Fibroblast of upper back skin (primary cell): ENCODE results near the gene FLT3.
"Not testable (repeated sequence)": the region's sequence is repeated elsewhere in the genome, so short reads cannot be mapped to it uniquely, and the experiment has no call there.

Experiments
- DNase-seq: peaks from one replicate; pipeline ENCODE4 v3.0.0-alpha.2; 2013

The FLT3 gene

DNA sequence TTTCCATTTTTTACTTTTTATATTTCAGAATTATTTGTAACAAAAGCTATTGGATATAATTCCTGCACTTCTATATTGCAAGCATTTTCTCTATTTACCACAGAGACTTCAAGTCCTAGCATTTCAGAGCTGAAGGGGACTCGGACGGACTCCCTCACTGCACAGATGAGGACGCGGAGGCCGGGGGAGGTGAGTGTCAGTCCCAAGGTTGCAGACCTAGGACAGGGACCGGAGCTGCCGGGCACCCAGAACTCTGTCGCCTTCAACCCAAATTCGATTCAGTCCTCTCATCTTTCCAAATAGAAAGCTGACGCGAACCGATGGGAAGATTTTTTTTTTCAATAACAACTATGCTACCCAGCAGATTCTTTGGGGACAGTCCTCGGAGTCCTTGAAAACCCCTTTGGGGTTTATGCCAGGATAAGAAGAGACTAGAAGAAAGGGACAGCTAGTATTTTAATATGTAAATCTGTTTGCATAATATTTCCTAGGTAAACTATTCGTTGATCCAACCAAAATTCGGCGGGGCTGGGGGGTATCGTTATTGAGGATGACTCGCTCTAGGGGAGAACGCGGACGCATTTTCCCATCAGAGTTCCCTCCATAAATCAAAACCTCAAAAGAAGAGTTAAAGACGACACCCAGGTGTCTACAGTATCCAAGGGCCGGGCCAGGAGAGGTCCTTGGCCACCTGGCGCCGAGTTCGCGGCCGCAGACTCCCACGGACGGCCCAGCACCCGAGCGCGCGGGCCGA lies 803 bp downstream of the FLT3 start:
- DNase-seq = no peak

DNA sequence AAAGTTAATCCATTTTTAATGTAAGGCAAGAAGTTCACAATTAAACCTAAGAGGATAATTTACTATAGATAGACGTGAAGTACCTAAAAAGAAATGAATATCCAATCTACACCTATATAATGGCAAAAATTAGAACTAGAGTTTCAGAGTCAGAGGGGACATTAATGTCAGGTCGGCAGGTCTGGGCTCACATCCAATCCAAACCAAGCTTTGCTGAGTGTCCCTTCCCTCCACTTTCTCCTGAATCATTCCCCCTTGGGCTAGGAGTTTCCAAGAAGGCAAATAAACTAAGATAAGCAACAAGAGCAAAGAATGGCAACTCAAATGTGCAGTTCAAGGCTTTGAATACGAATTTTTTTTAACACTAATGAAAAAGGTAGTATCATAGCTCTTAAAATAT lies 2.9 kb downstream of the FLT3 start:
- no peak for DNase-seq

DNA sequence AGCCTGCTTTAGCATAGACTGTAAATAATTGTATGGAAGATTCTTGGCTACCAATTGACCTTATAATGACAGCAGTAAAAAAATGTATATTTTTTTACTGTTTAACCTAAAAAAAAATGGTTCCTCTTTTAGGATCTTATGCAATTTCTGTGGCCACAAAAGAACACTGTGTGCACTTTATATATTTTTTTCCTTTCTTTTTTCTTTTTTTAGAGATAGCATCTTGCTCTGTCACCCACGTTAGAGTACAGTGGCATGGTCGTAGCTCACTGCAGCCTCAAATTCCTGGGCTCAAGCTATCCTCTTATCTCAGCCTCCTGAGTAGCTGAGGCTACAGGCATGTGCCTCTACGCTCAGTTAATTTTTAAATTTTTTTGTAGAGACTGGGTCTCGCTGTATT lies 6.1 kb downstream of the FLT3 start:
- no peak for DNase-seq

DNA sequence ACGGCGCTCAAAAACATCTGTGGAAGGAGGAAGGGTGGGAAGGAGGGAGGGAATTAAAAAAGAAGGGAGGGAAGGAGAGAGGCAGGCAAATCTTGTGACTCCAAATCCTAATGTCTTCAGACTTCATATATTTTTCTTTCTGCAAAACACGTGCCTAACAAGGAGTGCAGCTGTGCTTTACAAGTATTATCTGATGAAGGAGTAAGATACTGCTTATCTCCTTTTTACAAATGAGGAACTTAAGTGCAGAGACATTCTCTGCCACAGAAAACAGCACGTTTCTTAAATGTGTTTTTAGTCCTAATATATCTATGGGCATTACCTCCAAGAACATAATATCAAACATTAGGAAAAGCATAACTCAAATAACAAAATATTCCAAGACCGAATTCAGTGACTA lies 6.5 kb downstream of the FLT3 start:
- no peak for DNase-seq

DNA sequence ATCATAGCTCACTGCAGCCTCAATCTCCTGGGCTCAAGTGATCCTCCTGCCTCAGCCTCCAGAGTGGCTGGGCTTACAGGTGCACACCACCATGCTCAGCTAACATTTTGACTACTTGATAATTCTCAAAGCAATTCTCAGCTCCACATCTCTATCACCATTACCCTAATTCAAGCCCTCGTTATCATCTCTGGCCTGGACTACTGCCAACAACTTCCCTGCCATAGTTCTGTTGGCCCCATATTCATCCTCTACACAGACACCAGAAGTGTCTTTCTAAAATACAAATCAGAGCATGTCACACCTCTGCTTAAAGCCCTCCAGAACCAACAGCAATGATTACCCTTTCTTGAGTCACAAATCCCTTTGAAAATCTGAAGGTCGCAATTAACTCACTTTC lies 7.9 kb downstream of the FLT3 start:
- no peak for DNase-seq

DNA sequence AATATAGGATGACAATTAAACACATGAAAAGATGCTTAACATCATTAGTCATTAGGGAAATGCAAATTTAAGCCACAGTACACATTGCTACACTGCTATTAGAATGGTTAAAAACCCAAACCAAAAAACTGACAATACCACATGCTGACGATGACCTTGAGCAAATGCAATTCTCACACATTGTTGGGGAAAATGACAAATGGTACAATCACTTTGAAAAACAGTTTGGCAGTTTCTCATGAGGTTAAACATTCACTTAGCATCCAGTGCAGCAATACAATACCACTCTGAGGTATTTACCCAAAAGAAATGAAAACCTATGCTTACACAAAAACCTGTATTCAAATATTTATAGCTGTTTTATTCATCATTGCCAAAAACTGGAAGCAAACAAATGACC lies 11.3 kb downstream of the FLT3 start:
- DNase-seq = no peak

DNA sequence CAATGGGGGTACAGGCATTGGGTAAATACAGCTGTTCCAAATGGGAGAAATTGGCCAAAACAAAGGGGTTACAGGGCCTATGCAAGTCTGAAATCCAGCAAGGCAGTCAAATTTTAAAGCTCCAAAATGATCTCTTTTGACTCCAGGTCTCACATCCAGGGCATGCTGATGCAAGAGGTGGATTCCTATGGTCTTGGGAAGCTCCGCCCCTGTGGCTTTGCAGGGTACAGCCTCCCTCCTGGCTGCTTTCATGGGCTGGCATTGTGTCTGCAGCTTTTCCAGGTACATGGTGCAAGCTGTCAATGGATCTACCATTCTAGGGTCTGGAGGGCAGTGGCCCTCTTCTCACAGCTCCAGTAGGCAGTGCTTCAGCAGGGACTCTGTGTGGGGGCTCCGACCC lies 22.6 kb downstream of the FLT3 start:
- DNase-seq = not testable (repeated sequence)

DNA sequence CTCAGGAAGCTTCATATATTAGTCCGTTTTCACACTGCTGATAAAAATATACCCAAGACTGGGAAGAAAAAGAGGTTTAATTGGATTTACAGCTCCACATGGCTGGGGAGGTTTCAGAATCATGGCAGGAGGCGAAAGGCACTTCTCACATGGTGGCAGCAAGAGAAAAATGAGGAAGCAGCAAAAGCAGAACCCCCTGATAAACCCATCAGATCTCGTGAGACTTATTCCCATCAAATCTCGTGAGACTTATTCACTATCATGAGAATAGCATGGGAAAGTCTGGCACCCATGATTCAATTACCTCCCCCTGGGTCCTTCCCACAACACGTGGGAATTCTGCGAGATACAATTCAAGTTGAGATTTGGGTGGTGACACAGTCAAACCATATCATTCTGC lies 23.1 kb downstream of the FLT3 start:
- no peak for DNase-seq

DNA sequence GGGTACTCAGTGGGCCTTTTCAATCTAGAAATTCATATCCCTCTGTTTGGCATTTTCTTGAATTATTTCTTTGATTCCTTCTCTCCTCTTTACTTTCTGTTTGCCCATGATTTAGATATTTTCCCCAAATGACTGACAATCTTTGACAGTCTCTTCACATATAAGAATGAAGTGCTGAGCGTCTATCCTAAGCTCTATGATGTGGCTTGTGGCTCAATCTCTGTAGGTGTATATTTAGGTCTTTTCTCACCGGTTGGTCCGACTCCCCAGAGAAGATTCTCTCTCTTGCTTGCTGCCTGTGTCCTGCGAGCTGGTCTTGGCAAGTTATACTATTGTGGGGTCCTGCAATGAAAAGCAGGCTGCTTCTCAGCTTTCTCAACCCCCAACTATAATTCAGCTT lies 29.0 kb downstream of the FLT3 start:
- no peak for DNase-seq

DNA sequence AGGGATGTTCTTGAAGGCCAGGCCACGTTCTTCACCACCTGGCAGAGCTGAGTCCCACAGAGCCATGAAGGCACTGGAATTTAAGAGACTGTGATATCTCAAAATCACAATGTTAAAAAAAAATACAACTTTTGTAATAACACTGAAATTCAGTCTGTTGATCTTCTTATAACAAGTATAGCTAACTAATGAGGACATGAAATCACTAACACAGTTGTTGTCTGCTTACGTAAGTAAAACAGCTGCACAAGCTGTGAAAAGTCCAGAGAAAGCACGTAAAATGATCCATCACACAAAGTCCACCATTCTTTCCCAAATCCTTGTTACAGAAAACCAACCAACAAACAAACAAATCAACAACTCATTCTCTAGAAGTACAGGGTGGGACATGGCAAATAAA lies 32.9 kb downstream of the FLT3 start:
- no peak for DNase-seq

DNA sequence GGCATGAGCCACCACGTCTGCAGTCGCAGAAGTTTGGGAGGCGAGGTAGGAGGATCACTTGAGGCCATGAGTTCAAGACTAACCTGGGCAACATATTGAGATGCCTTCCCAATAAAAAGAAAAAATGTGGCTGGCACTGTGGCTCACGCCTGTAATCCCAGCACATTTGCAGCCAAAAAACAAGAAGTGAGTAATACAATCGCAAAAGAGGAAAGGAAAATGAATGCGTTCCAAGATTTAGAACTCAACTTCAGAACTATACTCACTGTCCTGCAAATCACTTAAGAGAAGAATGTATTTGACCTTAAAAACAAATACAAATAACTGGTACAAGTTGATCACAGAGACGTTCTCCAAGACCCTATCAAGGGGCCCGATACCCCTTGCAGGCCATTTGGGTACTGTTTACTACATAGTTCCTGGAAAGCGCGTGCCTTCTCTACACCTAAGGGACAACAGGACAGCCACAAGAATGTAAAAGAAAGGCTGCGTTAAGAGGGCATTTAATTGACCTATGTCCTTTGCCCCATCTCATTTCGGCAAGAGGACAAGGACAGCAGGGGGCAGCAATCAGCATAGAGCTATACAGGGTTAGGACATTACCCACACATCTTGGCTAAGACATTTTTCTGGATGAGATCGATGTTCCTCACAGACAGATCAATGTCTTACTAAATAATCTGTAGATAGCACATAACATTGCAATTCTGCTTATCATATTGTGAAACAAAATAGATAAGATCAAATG lies 41.3 kb downstream of the FLT3 start:
- DNase-seq = no peak

DNA sequence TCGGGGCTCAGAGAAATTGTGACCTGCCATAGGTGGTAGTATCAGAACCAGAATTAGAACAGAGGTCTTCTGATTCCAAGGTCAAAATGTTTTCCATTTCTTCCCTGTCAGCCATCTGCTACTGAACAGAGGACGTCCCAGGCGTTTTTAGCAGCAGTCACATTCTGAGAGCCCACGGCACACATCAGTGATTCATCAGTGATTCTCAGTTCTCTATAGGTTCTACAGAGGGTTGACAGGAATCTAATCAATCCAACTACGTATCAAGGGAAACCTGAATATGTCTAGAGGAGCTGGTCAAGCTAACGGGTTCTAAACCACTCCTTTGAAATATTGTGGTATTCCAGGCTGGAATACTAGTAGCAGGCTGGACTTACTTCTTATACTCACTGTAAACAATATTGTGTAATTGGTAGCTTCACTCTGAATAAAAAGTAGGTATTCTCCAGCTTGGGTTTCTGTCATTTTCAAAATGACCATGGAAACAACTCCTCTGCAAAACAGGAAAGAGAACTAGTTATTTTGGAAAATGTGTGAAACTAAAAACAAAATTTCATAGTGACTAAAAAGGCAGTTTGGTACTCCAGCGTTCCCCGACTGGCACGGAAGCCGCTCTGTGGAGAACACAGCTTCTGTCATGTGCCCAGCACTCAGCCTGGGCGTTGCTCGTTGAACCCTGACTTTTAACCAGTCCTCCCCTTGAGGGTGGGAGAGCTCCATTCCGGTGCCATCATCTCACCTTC lies 43.2 kb downstream of the FLT3 start:
- no peak for DNase-seq

DNA sequence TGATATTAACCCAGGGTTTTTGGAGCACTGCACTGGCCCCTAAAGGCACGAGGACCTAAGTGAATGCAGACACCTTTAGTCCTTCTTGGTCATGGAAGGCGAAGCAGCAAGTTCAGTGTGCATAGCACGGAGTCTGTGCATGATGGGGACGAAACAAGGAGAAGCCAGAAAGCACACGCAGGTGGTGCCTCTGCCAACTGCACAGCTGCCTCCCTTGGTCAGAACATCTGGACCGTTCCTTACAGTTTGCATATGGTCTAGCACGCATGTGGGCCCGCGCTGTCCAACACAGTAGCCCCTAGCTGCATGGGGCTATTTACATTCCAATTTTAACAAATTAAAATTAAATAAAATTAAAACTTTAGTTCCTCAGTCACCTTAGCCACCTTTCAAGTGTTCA lies 44.0 kb downstream of the FLT3 start:
- no peak for DNase-seq

DNA sequence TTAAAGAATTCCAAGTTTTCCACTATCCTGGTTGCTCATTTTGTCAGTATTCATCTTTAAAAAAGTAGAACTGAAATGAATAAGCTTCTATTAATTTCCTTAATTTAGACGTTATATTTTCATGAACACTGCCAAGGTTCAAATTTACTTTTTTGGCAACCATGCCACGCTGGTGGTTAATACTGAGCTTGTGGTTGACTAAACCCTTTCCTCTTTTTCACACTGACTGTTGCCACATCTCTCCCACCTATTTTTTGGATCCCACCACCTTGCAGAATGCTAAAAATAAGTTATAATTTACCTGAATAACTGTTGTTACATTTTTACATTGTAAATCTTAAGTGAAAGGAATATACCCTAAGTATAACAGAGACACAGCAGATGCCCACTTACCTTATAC lies 45.0 kb downstream of the FLT3 start:
- DNase-seq = no peak

DNA sequence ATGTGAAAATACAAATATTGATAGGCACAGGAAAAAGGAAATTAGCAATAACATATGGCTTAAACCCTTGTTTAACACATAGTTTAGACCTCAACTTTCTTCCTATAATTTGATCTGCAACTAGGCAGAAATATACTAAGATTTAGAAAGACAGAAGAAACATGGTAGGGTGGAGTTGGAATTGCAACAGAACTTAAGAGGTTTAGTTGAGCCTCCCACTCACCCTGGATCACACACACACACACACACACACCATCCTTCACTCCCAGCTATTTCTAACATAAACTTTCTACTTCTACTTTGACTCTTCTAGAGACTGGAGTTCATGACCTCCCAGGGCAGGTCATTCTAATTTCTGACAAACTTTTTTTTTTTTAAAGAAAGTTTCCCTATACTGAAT lies 47.4 kb downstream of the FLT3 start:
- no peak for DNase-seq

DNA sequence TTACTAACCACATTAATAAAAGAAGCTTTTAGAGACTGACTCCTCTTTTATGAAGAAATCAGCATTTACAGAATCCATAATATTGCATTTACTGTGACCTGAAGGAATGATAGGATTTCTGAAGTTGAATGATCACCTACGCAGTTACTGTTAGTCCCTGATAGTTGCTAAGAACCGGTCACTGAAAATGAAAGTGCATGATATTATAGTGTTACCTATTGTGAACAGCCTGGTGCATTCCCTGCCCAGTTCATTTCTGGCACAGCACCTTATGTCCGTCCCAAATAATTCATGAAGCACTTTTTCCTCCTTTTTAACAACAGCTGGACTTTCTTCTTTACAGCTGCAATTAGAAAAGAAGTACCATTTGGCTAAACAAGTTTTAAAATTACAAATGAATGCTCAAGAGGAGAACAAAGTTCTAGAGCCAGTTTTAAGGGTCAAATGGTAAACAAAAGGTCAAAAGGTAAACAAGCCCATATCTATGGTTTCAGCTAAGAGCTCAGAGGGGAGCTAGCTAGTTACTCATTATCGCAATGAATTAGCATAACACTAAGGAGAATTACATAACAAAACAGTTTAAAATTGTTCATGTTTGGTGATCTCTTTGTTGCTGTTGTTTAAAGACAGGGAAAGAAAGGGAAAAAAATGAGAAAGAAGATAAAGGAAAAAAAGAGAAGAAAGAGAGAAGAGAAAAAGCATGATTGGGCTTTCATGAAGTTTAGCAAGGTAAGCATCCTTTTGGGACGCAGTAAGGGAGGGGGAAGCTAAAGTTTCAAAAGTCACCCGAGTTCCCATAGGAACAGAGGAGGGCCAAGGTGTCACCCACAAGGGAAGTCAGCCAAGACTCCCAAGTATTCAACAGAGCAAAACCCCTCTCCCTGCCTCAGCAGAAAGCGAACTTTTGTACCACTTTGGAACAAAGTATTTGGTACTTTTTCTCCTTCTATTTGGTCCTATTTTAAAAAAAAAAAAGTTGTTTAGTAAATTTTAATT lies 50.2 kb downstream of the FLT3 start:
- no peak for DNase-seq

DNA sequence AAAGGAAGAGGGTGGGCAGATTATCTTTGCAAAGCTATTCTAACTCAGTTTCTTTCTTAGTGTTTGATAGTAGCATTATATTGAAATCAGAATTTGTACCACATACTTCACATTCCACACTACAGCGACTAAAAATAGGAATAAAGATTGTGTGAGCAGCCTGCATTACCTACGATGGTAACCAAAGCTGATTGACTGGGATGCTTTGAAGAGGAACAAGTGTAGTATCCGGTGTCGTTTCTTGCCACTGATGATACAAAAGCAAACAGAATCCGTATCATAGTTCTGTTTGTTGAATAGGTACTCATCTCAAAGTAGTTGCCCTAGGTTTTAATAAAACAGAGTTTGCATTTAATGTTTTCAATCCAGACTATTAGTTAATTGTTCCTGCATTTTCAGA lies 51.2 kb downstream of the FLT3 start:
- DNase-seq = no peak

DNA sequence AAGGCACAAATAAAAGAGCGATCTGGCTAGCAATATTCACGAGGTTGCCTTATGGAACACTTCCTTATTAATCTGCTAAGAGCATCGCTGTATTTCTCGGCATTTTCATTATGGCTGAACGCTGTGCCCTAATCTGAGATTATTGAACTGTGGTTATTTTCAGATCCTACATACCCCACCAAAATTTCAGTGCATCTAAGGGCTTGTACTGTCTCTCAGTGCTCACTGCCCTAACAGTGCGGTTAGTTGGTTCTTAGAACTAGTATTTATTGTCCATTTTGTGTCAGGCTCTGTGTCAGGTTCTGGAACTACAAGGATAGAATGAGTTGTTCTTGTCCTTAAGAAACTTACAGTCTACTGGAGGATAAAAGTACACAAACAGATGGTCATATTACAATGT lies 51.6 kb downstream of the FLT3 start:
- no peak for DNase-seq

DNA sequence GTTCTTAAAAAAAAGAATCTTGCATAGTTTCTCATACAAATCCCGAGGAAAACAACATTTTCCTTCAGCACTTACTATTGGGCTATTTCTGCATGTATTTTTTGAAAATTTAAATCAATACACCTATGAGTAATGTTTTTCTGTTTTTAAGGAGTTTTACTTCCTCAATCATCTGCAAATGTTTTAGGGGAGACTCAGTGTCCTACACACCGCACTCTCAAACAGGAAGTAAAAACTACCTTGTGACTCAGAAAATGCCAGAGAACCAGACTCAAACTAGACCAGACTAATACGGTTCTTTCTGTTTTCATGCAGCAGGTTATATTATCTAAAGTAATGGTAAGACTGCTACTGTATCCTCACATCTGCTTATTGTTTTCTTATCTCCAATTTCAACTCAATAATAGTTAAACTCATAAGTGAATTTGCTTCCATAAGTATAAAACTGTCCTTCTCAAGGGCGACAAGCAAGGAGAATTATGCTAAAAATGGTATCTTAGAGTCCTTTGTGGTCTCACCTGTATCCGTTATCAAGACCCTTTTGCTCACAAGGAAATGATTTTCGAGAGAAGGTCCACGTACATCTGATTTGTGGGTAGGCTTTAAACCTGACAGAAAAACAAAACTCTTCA lies 52.5 kb downstream of the FLT3 start:
- peak; percentile 54 for DNase-seq

DNA sequence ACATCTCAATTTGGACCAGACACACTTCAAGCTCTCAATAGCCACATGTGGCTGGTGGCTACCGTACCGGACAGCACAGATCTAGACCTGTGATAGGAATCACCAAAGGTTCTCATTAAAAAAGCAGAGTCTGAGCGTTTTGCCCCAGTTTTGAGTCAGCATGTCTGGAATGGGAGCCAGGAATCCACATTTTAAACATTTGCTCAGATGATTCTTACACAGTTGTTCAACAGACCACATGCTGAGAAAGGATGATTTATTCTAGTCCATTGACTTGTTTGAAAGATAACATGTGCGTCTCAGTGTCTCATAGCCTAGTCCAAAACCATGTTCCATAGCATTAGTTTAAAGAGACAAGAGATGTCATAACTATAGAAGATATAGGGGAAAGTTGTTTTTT lies 53.4 kb downstream of the FLT3 start:
- peak; percentile 91 for DNase-seq

DNA sequence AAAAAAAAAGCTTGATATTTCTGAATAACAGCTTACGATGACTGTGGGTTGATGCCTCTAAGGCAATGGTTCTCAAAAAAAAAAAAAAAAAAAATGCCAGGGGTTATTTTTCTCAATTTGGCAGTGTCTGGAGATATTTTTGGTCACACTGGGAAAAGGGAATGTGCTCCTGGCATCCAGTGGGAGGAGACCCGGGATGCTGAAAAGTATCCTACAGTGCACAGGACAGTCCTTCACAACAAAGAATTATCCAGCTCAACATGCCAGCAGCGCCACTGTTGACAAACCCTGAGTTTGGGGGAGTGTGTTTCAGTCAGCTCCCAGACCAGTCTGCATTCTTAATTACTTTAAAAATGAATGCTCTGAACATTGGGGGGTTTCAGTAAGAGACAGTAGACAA lies 54.5 kb downstream of the FLT3 start:
- DNase-seq = no peak

DNA sequence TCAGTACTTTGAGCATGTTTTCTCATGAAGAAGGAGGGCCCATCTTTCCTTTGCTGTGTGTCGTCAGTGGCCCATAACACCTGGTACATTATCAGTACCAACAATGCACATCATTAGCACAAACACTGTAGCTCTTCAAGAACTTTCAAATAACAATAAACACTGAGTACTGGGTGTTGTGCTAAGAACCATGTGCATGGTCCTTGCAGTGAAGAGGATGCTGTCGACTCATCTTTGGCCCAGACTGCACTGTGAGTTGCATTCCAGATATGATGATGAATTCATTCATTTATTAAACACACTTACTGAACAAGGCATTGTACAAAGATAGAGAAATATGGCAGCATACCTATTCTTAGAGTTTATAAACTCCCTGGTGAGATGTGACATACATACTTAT lies 55.8 kb downstream of the FLT3 start:
- DNase-seq = peak; percentile 27
